A673 (cell line): ENCODE measurements around the gene FLT1. TPM values are rescaled to one million over a fixed set of nuclear protein-coding genes. Genes with fewer than 3 reads are reported as not detected.

Experiments used
- BruUV-seq: library from RNA; stranded (reverse); fragments of 400-500 nt; replicated peaks from 2 replicates; lab custom pipeline; 2021; lab: Mats Ljungman, UMichigan
- CTCF ChIA-PET: fragments of 300-600 bp; sonication (Branson Sonifier 250); formaldehyde crosslinking; loops from one replicate; lab custom pipeline; 2022; ENCODE audit warnings: antibody characterized with exemption; lab: Charles Lee
- POLR2A ChIA-PET: fragments of 300-600 bp; sonication (Branson Sonifier 250); formaldehyde crosslinking; loops from one replicate; lab custom pipeline; 2022; ENCODE audit warnings: antibody characterized with exemption; ENCODE audit not compliant: low non-redundant PET; lab: Charles Lee
- DNase-seq: peaks from one replicate; pipeline ENCODE4 v3.0.0-alpha.2; 2015; ENCODE audit warnings: low spot score
- H3K27ac ChIP-seq: fragments of 200-600 bp; sonication (generic); 2 replicates; pipeline ENCODE4 v1.5.1; 2016; ENCODE audit warnings: mixed run types, low read depth, mild to moderate bottlenecking, mixed read lengths, antibody characterized with exemption, low read length; ENCODE audit not compliant: poor library complexity, severe bottlenecking
- H3K27me3 ChIP-seq: fragments of 200-600 bp; sonication (generic); replicated peaks from 2 replicates; pipeline ENCODE4 v1.6.1; 2017; ENCODE audit warnings: mixed run types, low read depth, mild to moderate bottlenecking, mixed read lengths, antibody characterized with exemption, low read length; ENCODE audit not compliant: insufficient read depth, poor library complexity
- H3K36me3 ChIP-seq: fragments of 200-600 bp; sonication (generic); 2 replicates; pipeline ENCODE4 v1.6.1; 2016; ENCODE audit warnings: mixed run types, mild to moderate bottlenecking, mixed read lengths, antibody characterized with exemption, low read length; ENCODE audit not compliant: insufficient read depth, poor library complexity, severe bottlenecking
- H3K4me1 ChIP-seq: fragments of 200-600 bp; sonication (generic); 2 replicates; pipeline ENCODE4 v1.6.1; 2017; ENCODE audit warnings: mixed run types, mild to moderate bottlenecking, mixed read lengths, antibody characterized with exemption, low read length; ENCODE audit not compliant: insufficient read depth, poor library complexity, severe bottlenecking
- H3K4me3 ChIP-seq: fragments of 200-600 bp; sonication (generic); 2 replicates; pipeline ENCODE4 v1.5.1; 2016; ENCODE audit warnings: low read depth, mixed run types, mild to moderate bottlenecking, mixed read lengths, low read length; ENCODE audit not compliant: poor library complexity, severe bottlenecking
- H3K9me3 ChIP-seq: fragments of 200-600 bp; sonication (generic); 2 replicates; pipeline ENCODE4 v1.6.1; 2016; ENCODE audit warnings: mixed run types, low read depth, mild to moderate bottlenecking, mixed read lengths, antibody characterized with exemption, low read length; ENCODE audit not compliant: poor library complexity, severe bottlenecking
- CTCF ChIP-seq: fragments of 300-800, 200-600 bp; sonication (generic); conservative IDR thresholded peaks from 2 replicates; pipeline ENCODE4 v1.5.1; 2017; ENCODE audit warnings: low read depth, mild to moderate bottlenecking, antibody characterized with exemption, low read length, moderate library complexity, mixed read lengths
- EZH2 ChIP-seq: fragments of 200-600 bp; sonication (generic); IDR thresholded peaks from 2 replicates; pipeline ENCODE4 v1.6.1; 2017; ENCODE audit warnings: borderline replicate concordance, low read depth, mild to moderate bottlenecking, mixed read lengths, antibody characterized with exemption, low read length; ENCODE audit not compliant: poor library complexity, severe bottlenecking
- intact Hi-C: fragments of 100-400 bp; cut with micrococcal nuclease; formaldehyde crosslinking; loops from one replicate; pipeline ENCODE4 v1.10.0; 2022; ENCODE audit not compliant: unreplicated experiment
- total RNA-seq: library from RNA; stranded (reverse); gene quantifications from 2 replicates; pipeline ENCODE4 v1.2.3, GENCODE V29; 2021

Gene FLT1
- total RNA-seq, 1 experiment from 2014 or later, result 5.2 TPM

- Histone ChIP-seq H3K27ac (no peak overlapping the region), H3K36me3 (no peaks in the 10 kb centered on the region), H3K4me1 (no peaks in the 10 kb centered on the region), H3K4me3 (no peak overlapping the region), H3K9me3 (no peaks in the 10 kb centered on the region), H3K27me3 (no peaks in the 10 kb centered on the region)
- intact Hi-C loops, result loop anchor here (10.0 kb wide), 1 partner anchor 253 kb away; no protein-coding TSS in a partner anchor
- ChIA-PET CTCF (no interaction called here), POLR2A (no interaction called here)
- BruUV-seq, result no TSS peak
- DNase-seq, result no peak
- TF ChIP-seq EZH2, result no peak
- TF ChIP-seq CTCF, result no peak
Measured at GRCh38 chr13:28541966-28542365, 47.0 kb upstream of the FLT1 start.

- no peak for DNase-seq
- BruUV-seq, result no TSS peak
- intact Hi-C loops, result loop anchor here (10.0 kb wide), 1 partner anchor 254 kb away; no protein-coding TSS in a partner anchor
Measured at GRCh38 chr13:28540612-28541011, 45.7 kb upstream of the FLT1 start.

GRCh38 chr13:28539625-28540286 is 44.8 kb upstream of the FLT1 start:
- Histone ChIP-seq H3K4me3 (no peak overlapping the region), H3K9me3 (peaks cover 5% of the 10 kb centered on the region), H3K27me3 (no peaks in the 10 kb centered on the region), H3K27ac (no peak overlapping the region), H3K4me1 (no peaks in the 10 kb centered on the region), H3K36me3 (no peaks in the 10 kb centered on the region)
- TF ChIP-seq CTCF (no peak), EZH2 (no peak)
- no TSS peak for BruUV-seq
- ChIA-PET CTCF (no interaction called here), POLR2A (interaction anchor here (0.6 kb wide), 1 partner anchor 18 kb away, joined by 3 read pairs; no protein-coding TSS in a partner anchor)
- intact Hi-C loops, result loop anchor here (10.0 kb wide), 1 partner anchor 255 kb away; no protein-coding TSS in a partner anchor
- no peak for DNase-seq

More at GRCh38 chr13:28540612-28541011, 45.7 kb upstream of the FLT1 start:
- no peak overlapping the region for H3K4me3 ChIP-seq
- H3K4me1 ChIP-seq, result no peaks in the 10 kb centered on the region
- POLR2A ChIA-PET, result no interaction called here
- no peak for TF ChIP-seq EZH2
- no peak for TF ChIP-seq CTCF
- no peaks in the 10 kb centered on the region for H3K27me3 ChIP-seq
- H3K9me3 ChIP-seq, result peaks cover 2% of the 10 kb centered on the region
- CTCF ChIA-PET, result no interaction called here
- no peaks in the 10 kb centered on the region for H3K36me3 ChIP-seq
- no peak overlapping the region for H3K27ac ChIP-seq
